Neural cell (in vitro differentiated cells): ENCODE measurements around the gene PUS7. TPM values are rescaled to one million over a fixed set of nuclear protein-coding genes. Genes with fewer than 3 reads are reported as not detected.

Experiments
- H2AFZ ChIP-seq: fragments of 200-600, 300-800 bp; sonication (generic), shearing (Covaris generic); 2 replicates; pipeline ENCODE4 v1.6.0; 2014; ENCODE audit warnings: low read depth, mild to moderate bottlenecking, antibody characterized with exemption, low read length, moderate library complexity
- H3F3A ChIP-seq: fragments of 200-600 bp; shearing (Covaris generic); 2 replicates; pipeline ENCODE4 v1.6.1; 2016; ENCODE audit warnings: mild to moderate bottlenecking, moderate library complexity, mixed read lengths, antibody characterized with exemption, low read length; ENCODE audit not compliant: insufficient read depth, poor library complexity, severe bottlenecking
- H3K27ac ChIP-seq: fragments of 200-600, 300-800 bp; sonication (generic), shearing (Covaris generic); 2 replicates; pipeline ENCODE4 v1.5.1; 2014; ENCODE audit warnings: mild to moderate bottlenecking, low read length, moderate library complexity
- H3K27me3 ChIP-seq: fragments of 300-800, 200-600 bp; sonication (generic), shearing (Covaris generic); 2 replicates; pipeline ENCODE4 v1.6.0; 2014; ENCODE audit warnings: mild to moderate bottlenecking, low read depth, low read length, moderate library complexity; ENCODE audit not compliant: insufficient read depth
- H3K36me3 ChIP-seq: fragments of 300-800, 200-600 bp; sonication (generic), shearing (Covaris generic); 2 replicates; pipeline ENCODE4 v1.5.1; 2014; ENCODE audit warnings: mild to moderate bottlenecking, antibody characterized with exemption, low read length, moderate library complexity; ENCODE audit not compliant: insufficient read depth
- H3K4me2 ChIP-seq: fragments of 300-800, 200-600 bp; sonication (generic), shearing (Covaris generic); 2 replicates; pipeline ENCODE4 v1.6.0; 2014; ENCODE audit warnings: mild to moderate bottlenecking, low read length
- H3K4me3 ChIP-seq: fragments of 300-800, 200-600 bp; sonication (generic), shearing (Covaris generic); 2 replicates; pipeline ENCODE4 v1.5.1; 2014; ENCODE audit warnings: mild to moderate bottlenecking, low read length, moderate library complexity
- H3K79me2 ChIP-seq: fragments of 200-600 bp; shearing (Covaris generic); replicated peaks from 2 replicates; pipeline ENCODE4 v1.6.0; 2014; ENCODE audit warnings: mild to moderate bottlenecking, low read length, moderate library complexity; ENCODE audit not compliant: insufficient read depth
- H3K9ac ChIP-seq: fragments of 300-800, 200-600 bp; sonication (generic), shearing (Covaris generic); 2 replicates; pipeline ENCODE4 v1.6.1; 2016; ENCODE audit warnings: mild to moderate bottlenecking, low read length, mixed read lengths
- H3K9me2 ChIP-seq: fragments of 200-600 bp; shearing (Covaris generic); 2 replicates; pipeline ENCODE4 v1.6.1; 2016; ENCODE audit warnings: mild to moderate bottlenecking, low read length, mixed read lengths; ENCODE audit not compliant: insufficient read depth
- H3K9me3 ChIP-seq: fragments of 200-600, 300-800 bp; sonication (generic), shearing (Covaris generic); 2 replicates; pipeline ENCODE4 v1.6.1; 2016; ENCODE audit warnings: mild to moderate bottlenecking, mixed run types, low read length, moderate library complexity, mixed read lengths
- H4K20me1 ChIP-seq: fragments of 200-600 bp; shearing (Covaris generic); 2 replicates; pipeline ENCODE4 v1.6.1; 2016; ENCODE audit warnings: mild to moderate bottlenecking, mixed run types; ENCODE audit not compliant: insufficient read depth
- CTCF ChIP-seq: fragments of 450-650 bp; IDR thresholded peaks from 2 replicates; pipeline ENCODE4 v1.5.1; 2014; ENCODE audit warnings: antibody characterized with exemption, mild to moderate bottlenecking, moderate library complexity; ENCODE audit not compliant: poor library complexity, severe bottlenecking
- EP300 ChIP-seq: fragments of 450-650 bp; conservative IDR thresholded peaks from 2 replicates; pipeline ENCODE4 v1.6.1; 2014; ENCODE audit warnings: antibody characterized with exemption, mild to moderate bottlenecking, moderate library complexity; ENCODE audit not compliant: poor library complexity, severe bottlenecking
- EZH2 ChIP-seq: fragments of 200-600, 300-800 bp; shearing (Covaris generic), sonication (generic); IDR thresholded peaks from 2 replicates; pipeline ENCODE4 v1.6.1; 2014; ENCODE audit warnings: antibody characterized with exemption, low read length, borderline replicate concordance, mild to moderate bottlenecking; ENCODE audit not compliant: insufficient read depth, poor library complexity, severe bottlenecking
- MXI1 ChIP-seq: fragments of 450-650 bp; conservative IDR thresholded peaks from 2 replicates; pipeline ENCODE4 v1.6.1; 2014; ENCODE audit warnings: antibody characterized with exemption, mild to moderate bottlenecking; ENCODE audit not compliant: poor library complexity, severe bottlenecking
- POLR2AphosphoS5 ChIP-seq: IDR thresholded peaks from 2 replicates; pipeline ENCODE4 v1.6.1; 2012
- RAD21 ChIP-seq: fragments of 450-650 bp; conservative IDR thresholded peaks from 2 replicates; pipeline ENCODE4 v1.6.1; 2014; ENCODE audit warnings: antibody characterized with exemption, mild to moderate bottlenecking, moderate library complexity
- SMC3 ChIP-seq: fragments of 450-650 bp; conservative IDR thresholded peaks from 2 replicates; pipeline ENCODE4 v1.6.1; 2014; ENCODE audit warnings: antibody characterized with exemption, mild to moderate bottlenecking, moderate library complexity; ENCODE audit not compliant: poor library complexity
- TAF1 ChIP-seq: IDR thresholded peaks from 2 replicates; pipeline ENCODE4 v1.6.1; 2012; ENCODE audit warnings: low read depth
- polyA plus RNA-seq: library from polyadenylated mRNA; depleted of rRNA; stranded (reverse); fragments of >200 nt; gene quantifications from 2 replicates; pipeline ENCODE4 v1.2.3, GENCODE V29; 2014
- TF ChIP-seq, protein P1 (sequence below): IDR thresholded peaks from 2 replicates; pipeline ENCODE4 v1.6.1; 2012; ENCODE audit warnings: borderline replicate concordance

PUS7 gene
- polyA plus RNA-seq, 1 donor from 2014 or later, result 7.5 TPM

DNA sequence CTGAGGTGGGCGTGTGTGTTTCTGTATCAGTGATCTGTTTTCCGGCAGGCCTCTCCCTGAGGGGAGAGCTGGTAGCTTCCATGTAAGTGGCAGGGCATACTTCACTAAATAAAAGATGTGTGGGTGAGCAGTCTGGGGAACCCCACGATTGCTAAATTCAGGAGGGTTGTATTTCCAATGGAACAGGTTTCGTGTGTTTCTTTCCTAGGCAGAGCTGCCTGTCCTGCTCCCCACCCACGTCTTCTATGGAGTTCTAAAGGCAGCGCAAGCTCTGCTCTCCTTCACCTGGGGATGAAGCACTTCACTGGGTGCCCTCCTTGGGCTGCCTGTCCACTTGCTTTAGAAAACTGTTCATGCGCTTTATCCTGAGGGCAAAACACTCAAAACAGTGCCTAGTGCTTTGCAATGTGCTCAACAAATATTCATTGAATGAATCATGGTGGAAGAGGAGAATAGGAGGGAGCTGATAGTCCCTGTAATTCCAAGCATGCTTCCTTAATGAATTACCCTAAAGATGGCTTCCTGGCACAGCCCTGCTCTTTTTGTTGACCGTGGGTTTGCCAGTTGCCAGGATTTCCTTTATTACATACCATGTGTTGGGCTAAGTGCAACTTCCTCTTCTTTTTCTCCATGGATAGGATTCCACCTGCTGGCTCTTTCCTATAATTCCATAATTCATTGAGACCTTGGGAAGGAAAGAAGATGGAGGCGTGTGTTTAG lies 82.7 kb downstream of the PUS7 start:
- Histone ChIP-seq H4K20me1 (no peaks in the 10 kb centered on the region), H3K27ac (no peak overlapping the region), H2AFZ (no peak overlapping the region), H3K9me3 (no peaks in the 10 kb centered on the region), H3K9me2 (no peaks in the 10 kb centered on the region), H3K4me2 (no peak overlapping the region), H3K27me3 (no peaks in the 10 kb centered on the region), H3F3A (no peaks in the 10 kb centered on the region), H3K36me3 (no peaks in the 10 kb centered on the region), H3K79me2 (no peaks in the 10 kb centered on the region), H3K4me3 (no peak overlapping the region), H3K9ac (no peak overlapping the region)
- no peak for TF ChIP-seq POLR2AphosphoS5
- TF ChIP-seq EP300, result no peak
- TF ChIP-seq MXI1, result no peak
- no peak for TF ChIP-seq SMC3
- TF ChIP-seq EZH2, result no peak
- no peak for TF ChIP-seq CTCF
- TF ChIP-seq, protein P1, sequence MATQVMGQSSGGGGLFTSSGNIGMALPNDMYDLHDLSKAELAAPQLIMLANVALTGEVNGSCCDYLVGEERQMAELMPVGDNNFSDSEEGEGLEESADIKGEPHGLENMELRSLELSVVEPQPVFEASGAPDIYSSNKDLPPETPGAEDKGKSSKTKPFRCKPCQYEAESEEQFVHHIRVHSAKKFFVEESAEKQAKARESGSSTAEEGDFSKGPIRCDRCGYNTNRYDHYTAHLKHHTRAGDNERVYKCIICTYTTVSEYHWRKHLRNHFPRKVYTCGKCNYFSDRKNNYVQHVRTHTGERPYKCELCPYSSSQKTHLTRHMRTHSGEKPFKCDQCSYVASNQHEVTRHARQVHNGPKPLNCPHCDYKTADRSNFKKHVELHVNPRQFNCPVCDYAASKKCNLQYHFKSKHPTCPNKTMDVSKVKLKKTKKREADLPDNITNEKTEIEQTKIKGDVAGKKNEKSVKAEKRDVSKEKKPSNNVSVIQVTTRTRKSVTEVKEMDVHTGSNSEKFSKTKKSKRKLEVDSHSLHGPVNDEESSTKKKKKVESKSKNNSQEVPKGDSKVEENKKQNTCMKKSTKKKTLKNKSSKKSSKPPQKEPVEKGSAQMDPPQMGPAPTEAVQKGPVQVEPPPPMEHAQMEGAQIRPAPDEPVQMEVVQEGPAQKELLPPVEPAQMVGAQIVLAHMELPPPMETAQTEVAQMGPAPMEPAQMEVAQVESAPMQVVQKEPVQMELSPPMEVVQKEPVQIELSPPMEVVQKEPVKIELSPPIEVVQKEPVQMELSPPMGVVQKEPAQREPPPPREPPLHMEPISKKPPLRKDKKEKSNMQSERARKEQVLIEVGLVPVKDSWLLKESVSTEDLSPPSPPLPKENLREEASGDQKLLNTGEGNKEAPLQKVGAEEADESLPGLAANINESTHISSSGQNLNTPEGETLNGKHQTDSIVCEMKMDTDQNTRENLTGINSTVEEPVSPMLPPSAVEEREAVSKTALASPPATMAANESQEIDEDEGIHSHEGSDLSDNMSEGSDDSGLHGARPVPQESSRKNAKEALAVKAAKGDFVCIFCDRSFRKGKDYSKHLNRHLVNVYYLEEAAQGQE, result no peak

GRCh38 chr7:105438847-105439173 lies 83.3 kb downstream of the PUS7 start:
- H3K4me3 ChIP-seq, result no peak overlapping the region
- H3K79me2 ChIP-seq, result no peaks in the 10 kb centered on the region
- no peaks in the 10 kb centered on the region for H3K9me3 ChIP-seq
- H3K36me3 ChIP-seq, result no peaks in the 10 kb centered on the region
- H3K27ac ChIP-seq, result no peak overlapping the region
- no peak overlapping the region for H2AFZ ChIP-seq
- TF ChIP-seq MXI1, result no peak
- TF ChIP-seq SMC3, result no peak
- TF ChIP-seq, protein P1, result no peak
- TF ChIP-seq CTCF, result no peak
- no peak for TF ChIP-seq TAF1
- no peak for TF ChIP-seq RAD21
- no peak for TF ChIP-seq EZH2
- TF ChIP-seq EP300, result no peak
- no peak for TF ChIP-seq POLR2AphosphoS5
- H3K9ac ChIP-seq, result no peak overlapping the region
- H3K4me2 ChIP-seq, result no peak overlapping the region
- no peaks in the 10 kb centered on the region for H4K20me1 ChIP-seq
- no peaks in the 10 kb centered on the region for H3K9me2 ChIP-seq
- no peaks in the 10 kb centered on the region for H3F3A ChIP-seq
- no peaks in the 10 kb centered on the region for H3K27me3 ChIP-seq
